Mucosa of rectum (tissue), 2 donors: ENCODE results near the gene EPX.

ENCODE experiments used
- H3K27ac ChIP-seq, 2 donors: one replicate each; pipeline ENCODE4 v1.7.0; 2013; ENCODE audit warnings: inconsistent platforms in 2 of 2, low read depth in 2 of 2, low read length in 2 of 2
- H3K27me3 ChIP-seq, 2 donors: one replicate each; pipeline ENCODE4 v1.7.0; 2013; ENCODE audit warnings: low read length in 2 of 2; ENCODE audit not compliant: control insufficient read depth in 2 of 2, insufficient read depth in 2 of 2
- H3K36me3 ChIP-seq, 2 donors: one replicate each; pipeline ENCODE4 v1.7.0; 2013; ENCODE audit warnings: low read length in 2 of 2; ENCODE audit not compliant: control insufficient read depth in 2 of 2, insufficient read depth in 2 of 2
- H3K4me1 ChIP-seq, 2 donors: one replicate each; pipeline ENCODE4 v1.7.0; 2013; ENCODE audit warnings: low read length in 2 of 2, mild to moderate bottlenecking in 1 of 2; ENCODE audit not compliant: control insufficient read depth in 2 of 2, insufficient read depth in 2 of 2
- H3K4me3 ChIP-seq, 2 donors: one replicate each; pipeline ENCODE4 v1.7.0; 2013; ENCODE audit warnings: low read length in 2 of 2
- H3K9ac ChIP-seq, 2 donors: one replicate each; pipeline ENCODE4 v1.7.0; 2013; ENCODE audit warnings: low read length in 2 of 2, low read depth in 1 of 2, mild to moderate bottlenecking in 1 of 2
- H3K9me3 ChIP-seq, 2 donors: one replicate each; pipeline ENCODE4 v1.7.0; 2013; ENCODE audit warnings: low read length in 2 of 2; ENCODE audit not compliant: control insufficient read depth in 2 of 2
- donor health status: healthy.
- donor health status: Normal muscosa, but diverticular disease.

The EPX gene

DNA sequence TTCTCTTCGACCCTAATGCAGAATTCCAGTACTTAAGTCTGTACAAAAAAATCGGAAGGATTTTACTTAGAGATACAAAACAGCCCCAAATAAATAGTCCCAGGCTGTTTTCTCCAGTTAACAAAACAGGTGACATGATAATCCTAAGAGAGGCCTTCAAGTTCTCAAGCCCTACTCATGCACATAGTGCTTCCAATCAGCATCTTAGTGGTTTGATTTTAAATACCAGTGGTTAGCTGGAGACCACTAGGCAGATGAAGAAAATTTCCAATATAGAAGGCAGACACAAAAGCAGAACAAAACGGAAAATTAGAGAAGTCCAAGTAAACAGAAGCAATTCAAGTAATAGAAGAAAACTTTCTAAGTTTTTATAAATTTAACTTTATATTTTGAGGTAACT, 31.0 kb upstream of the EPX start:
- Histone ChIP-seq H3K4me1 (no peaks in the 10 kb centered on the region), H3K4me3 (no peak overlapping the region), H3K9me3 (no peaks in the 10 kb centered on the region), H3K9ac (no peak overlapping the region), H3K36me3 (no peaks in the 10 kb centered on the region), H3K27ac (no peak overlapping the region), H3K27me3 (peaks cover 8 to 13% of the 10 kb centered on the region in 2 donors)

- Histone ChIP-seq H3K36me3 (no peaks in the 10 kb centered on the region), H3K9me3 (no peaks in the 10 kb centered on the region), H3K27ac (no peak overlapping the region), H3K27me3 (no peaks in the 10 kb centered on the region), H3K4me3 (no peak overlapping the region), H3K9ac (no peak overlapping the region), H3K4me1 (no peaks in the 10 kb centered on the region)
Observed at GRCh38 chr17:58165981-58166380, 26.5 kb upstream of the EPX start.

GRCh38 chr17:58166682-58167081, 25.8 kb upstream of the EPX start, which contains the start of gene OR4D2:
TSS of gene OR4D2 (plus strand) at chr17:58166982. CDS start at chr17:58169656, 2,674 bp downstream.
- Histone ChIP-seq H3K9ac (no peak within 1 kb of the TSS), H3K4me1 (no peaks in the 10 kb centered on the region), H3K36me3 (no peaks in the 10 kb centered on the region), H3K9me3 (no peaks in the 10 kb centered on the region), H3K27ac (no peak within 1 kb of the TSS), H3K27me3 (no peaks in the 10 kb centered on the region), H3K4me3 (no peak within 1 kb of the TSS)

DNA sequence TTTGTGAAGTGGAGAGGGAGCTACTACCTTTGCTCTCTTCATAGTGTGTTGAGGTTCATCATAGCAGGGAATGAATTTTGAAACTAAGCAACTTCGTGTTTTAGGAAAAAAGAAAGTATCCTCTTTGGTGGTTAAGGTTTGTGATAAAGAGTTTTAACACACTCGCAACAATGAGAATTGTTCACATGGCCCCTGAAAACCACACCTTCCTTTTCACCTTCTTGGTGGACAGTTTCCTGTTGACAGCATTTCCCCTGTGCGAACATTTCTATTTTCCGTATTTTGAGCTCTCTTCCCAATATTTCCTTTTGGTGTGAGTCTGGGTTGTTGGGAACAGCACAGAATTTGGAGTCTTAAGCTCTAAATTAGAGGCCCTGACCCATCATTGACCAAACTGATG, 21.9 kb upstream of the EPX start:
- Histone ChIP-seq H3K27me3 (no peaks in the 10 kb centered on the region), H3K9ac (no peak overlapping the region), H3K27ac (no peak overlapping the region), H3K4me3 (no peak overlapping the region), H3K4me1 (no peaks in the 10 kb centered on the region), H3K9me3 (no peaks in the 10 kb centered on the region), H3K36me3 (no peaks in the 10 kb centered on the region)

- Histone ChIP-seq H3K9ac (no peak overlapping the region), H3K4me1 (no peaks in the 10 kb centered on the region), H3K27ac (no peak overlapping the region), H3K36me3 (no peaks in the 10 kb centered on the region), H3K27me3 (no peaks in the 10 kb centered on the region), H3K9me3 (no peaks in the 10 kb centered on the region), H3K4me3 (no peak overlapping the region)
Observed at GRCh38 chr17:58172369-58173071, 20.0 kb upstream of the EPX start.

DNA sequence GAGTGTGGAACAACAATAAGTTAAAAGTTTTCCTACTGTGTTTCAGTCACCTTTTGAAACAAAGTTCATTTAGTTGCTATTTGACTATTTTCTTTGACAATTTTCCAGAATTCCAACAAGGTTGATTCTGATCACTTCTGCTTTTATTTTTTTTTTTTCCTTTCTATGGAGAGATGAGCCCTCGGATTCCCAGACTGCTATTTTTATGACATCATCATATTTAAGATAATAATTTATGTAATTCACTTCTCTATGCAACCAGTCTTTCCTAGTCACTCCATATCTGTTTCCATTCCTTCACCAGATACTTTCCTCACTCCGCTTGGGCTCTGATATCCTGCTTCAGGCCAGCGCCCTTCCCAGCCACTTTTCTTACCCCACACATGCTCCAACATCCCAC, 17.7 kb upstream of the EPX start:
- Histone ChIP-seq H3K27ac (no peak overlapping the region), H3K36me3 (no peaks in the 10 kb centered on the region), H3K27me3 (no peaks in the 10 kb centered on the region), H3K4me1 (no peaks in the 10 kb centered on the region), H3K9ac (no peak overlapping the region), H3K4me3 (no peak overlapping the region), H3K9me3 (no peaks in the 10 kb centered on the region)

DNA sequence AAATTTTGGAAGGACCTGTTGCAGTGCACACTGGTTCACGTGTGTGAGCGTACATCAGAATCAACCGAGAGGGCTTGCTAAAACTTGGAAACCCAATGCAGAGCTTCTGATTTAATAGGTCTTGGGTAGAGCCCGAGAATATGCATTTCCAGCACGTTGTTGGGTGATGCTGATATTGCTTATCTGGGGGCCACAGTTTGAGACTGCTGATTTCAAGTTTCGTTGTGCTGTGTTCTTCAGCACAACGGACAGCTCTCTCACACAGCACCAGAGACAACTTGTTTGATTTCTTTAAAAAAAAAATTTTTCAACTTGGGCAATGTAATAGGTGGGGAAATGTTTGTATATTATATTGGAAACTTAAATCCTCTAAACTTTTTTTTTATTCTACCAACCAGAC, 16.3 kb upstream of the EPX start:
- Histone ChIP-seq H3K4me1 (no peaks in the 10 kb centered on the region), H3K9me3 (no peaks in the 10 kb centered on the region), H3K36me3 (no peaks in the 10 kb centered on the region), H3K27me3 (no peaks in the 10 kb centered on the region), H3K27ac (no peak overlapping the region), H3K4me3 (no peak overlapping the region), H3K9ac (no peak overlapping the region)

DNA sequence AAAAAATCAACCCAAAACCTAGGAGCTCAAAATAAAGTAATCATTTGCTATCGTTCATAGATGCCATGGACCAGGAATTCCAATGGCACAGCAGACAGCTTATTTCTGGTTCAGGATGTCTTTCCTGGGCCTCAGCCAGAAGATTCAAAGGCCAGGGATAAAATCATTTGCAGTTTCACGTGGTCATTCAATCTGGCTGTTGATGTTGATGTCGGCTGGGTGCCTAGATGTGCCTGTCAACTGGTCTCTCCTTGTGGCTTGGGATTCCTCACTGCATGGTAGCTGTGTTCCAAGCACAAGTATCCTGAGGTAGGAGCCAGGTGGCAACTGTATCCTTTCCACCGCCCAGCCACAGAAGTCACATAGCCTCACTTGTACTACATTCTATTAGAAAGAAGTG, 10.7 kb upstream of the EPX start:
- H3K4me3 ChIP-seq = no peak overlapping the region
- no peak overlapping the region for H3K27ac ChIP-seq
- no peak overlapping the region for H3K9ac ChIP-seq
- H3K4me1 ChIP-seq = no peaks in the 10 kb centered on the region
- H3K27me3 ChIP-seq = peaks cover 0 to 3% of the 10 kb centered on the region in 2 donors
- H3K9me3 ChIP-seq = no peaks in the 10 kb centered on the region
- no peaks in the 10 kb centered on the region for H3K36me3 ChIP-seq

- Histone ChIP-seq H3K9me3 (no peaks in the 10 kb centered on the region), H3K4me1 (no peaks in the 10 kb centered on the region), H3K27me3 (peaks cover 3 to 5% of the 10 kb centered on the region in 2 donors), H3K4me3 (no peak overlapping the region), H3K9ac (no peak overlapping the region), H3K36me3 (no peaks in the 10 kb centered on the region), H3K27ac (no peak overlapping the region)
Observed at GRCh38 chr17:58183514-58183913, 9.0 kb upstream of the EPX start.

DNA sequence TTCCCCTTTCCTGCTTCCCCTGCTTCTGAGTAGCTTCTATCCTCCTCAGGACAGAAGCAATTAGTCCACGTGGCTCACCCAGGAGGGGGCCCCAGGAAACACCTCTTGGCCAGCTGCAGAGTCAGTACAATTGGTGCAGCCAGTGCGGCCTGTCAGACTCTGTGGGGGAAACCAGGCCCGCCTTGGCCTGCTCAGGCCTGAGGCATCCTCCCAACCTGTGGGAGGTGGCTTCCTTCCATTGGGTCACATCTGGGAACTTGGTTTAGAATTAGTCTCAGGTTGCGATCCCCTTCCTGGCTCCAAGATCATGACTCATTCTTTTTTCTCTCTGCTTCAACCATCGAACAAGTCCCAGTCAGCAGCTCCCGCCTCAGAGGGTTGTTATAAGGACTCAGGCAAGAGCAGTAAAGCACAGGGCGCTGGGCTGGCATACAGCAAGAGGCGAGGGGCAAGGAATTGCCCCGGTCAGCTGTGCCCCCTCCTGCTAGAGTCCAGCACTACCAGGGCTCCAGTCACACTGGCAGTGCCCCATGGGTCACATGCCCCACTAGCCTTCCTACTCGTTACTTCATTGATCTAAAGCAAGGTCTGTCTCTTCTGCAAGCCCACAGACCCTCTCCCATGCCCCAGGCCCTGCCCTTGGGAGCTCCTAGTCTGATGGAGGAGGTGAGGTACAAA, 8.1 kb upstream of the EPX start:
- H3K9me3 ChIP-seq = no peaks in the 10 kb centered on the region
- peak overlapping the region in 1 of 2 donors; percentile 16 for H3K27ac ChIP-seq
- H3K27me3 ChIP-seq = peaks cover 3 to 5% of the 10 kb centered on the region in 2 donors
- no peaks in the 10 kb centered on the region for H3K36me3 ChIP-seq
- no peak overlapping the region for H3K9ac ChIP-seq
- H3K4me1 ChIP-seq = no peaks in the 10 kb centered on the region
- no peak overlapping the region for H3K4me3 ChIP-seq
